Measurements from ENCODE around the gene PPIL6. TPM values are rescaled to one million over a fixed set of nuclear protein-coding genes. Genes with fewer than 3 reads are reported as not detected.
A peak's percentile ranks its signal among the peaks of the same experiment; 100 is the strongest.

Gene PPIL6
- total and polyA plus RNA-seq, 4 donors, result 0.17 to 0.51 (median 0.30) TPM

DNA sequence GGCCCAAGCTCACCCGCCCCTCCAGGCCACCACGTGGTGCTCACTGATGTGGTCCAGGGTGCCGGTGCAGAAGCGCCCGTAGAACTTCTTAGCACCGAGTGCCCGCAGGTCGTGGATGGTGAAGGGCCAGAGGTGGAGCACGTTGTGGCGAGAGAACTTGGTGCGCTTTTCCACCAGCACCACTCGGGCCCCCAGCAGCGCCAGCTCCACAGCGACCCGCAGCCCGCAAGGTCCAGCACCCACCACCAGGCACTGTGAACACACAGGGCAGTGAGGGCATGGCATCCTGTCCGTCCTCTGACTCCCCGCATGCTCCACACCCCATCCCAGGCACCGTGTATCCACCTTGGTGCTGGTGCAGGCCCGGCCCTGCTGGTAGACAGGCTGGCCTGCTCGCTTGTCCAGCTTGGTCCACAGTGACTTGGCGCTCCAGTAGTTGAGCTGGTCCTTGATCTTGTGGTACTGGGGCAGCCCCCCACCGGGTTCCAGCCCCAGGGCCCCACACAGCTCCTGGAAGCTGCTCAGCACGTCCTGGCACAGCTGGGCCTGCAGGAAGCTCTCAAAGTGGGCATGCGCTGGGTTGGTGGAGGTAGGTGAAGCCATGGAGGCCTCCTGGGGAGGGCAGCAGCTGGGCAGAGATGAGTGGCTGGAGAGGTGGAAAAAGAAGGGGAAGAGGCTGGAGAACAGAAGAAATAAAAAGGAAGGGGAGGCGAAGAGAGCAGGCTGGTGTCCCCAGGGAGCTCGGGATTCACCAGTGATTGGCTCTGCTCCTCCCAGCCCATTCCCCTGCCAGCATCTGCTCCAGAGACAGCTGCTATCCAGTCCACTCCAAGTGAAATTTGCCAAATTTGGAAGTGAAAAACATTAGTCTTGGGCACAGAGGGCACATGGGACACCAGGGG is 13.4 kb upstream of the PPIL6 start:
- no peak overlapping the region for H3K4me3 ChIP-seq (ENCODE audit: low read depth in 1 of 3, low read length in 3 of 3)
- peaks cover 8 to 19% (median 16%) of the 10 kb centered on the region in 4 donors for H3K4me1 ChIP-seq (ENCODE audit: control insufficient read depth in 4 of 4, insufficient read depth in 4 of 4, low read length in 3 of 4)

DNA sequence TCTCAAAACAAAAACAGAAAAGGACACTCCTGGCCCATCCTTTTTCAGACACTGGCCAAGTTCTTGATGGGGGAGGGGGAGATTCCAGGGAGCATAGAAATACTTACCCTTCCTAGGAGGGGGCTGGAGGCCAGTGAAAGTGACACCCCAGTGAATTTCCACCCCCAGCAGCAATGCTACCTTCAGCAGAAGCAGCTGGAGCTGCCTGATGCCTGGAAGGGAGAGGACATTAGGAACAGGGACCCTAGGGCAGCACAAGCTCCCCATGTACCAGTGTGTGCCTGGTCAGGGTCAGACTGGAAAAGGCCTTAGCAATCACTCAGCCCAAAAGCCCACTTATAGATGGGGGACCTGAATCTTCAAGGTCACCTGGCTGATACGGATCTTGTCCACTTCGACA is 12.7 kb upstream of the PPIL6 start:
- H3K27ac ChIP-seq (ENCODE audit: low read depth in 1 of 2, low read length in 2 of 2), result no peak overlapping the region
- H3K4me3 ChIP-seq (ENCODE audit: low read depth in 1 of 3, low read length in 3 of 3), result no peak overlapping the region
- H3K27me3 ChIP-seq (ENCODE audit: control insufficient read depth in 4 of 4, insufficient read depth in 4 of 4, low read length in 3 of 4), result no peaks in the 10 kb centered on the region
- no peak for DNase-seq (ENCODE audit: low spot score)
- H3K9me3 ChIP-seq (ENCODE audit: control insufficient read depth in 4 of 4, low read length in 3 of 4), result no peaks in the 10 kb centered on the region
- H3K4me1 ChIP-seq (ENCODE audit: control insufficient read depth in 4 of 4, insufficient read depth in 4 of 4, low read length in 3 of 4), result peaks cover 8 to 19% (median 16%) of the 10 kb centered on the region in 4 donors
- H3K9ac ChIP-seq (ENCODE audit: low read depth in 1 of 2, low read length in 2 of 2), result no peak overlapping the region
- no peaks in the 10 kb centered on the region for H3K36me3 ChIP-seq (ENCODE audit: control insufficient read depth in 4 of 4, insufficient read depth in 3 of 4, low read depth in 1 of 4, low read length in 3 of 4)
- WGBS, result 98% methylated on average over 2 of the region's 2 CpGs
- TF ChIP-seq FOXA1 (IDR thresholded peaks at IDR 0.05) (no peak), EGR1 (IDR thresholded peaks at IDR 0.05; ENCODE audit: low read depth in 2 of 2) (no peak), TAF1 (conservative IDR thresholded peaks at IDR 0.05) (no peak), GABPA (IDR thresholded peaks at IDR 0.05 in 1 of 2, conservative IDR thresholded peaks at IDR 0.05 in 1 of 2) (no peak), JUND (IDR thresholded peaks at IDR 0.05) (no peak)
- TF ChIP-seq, protein P1, sequence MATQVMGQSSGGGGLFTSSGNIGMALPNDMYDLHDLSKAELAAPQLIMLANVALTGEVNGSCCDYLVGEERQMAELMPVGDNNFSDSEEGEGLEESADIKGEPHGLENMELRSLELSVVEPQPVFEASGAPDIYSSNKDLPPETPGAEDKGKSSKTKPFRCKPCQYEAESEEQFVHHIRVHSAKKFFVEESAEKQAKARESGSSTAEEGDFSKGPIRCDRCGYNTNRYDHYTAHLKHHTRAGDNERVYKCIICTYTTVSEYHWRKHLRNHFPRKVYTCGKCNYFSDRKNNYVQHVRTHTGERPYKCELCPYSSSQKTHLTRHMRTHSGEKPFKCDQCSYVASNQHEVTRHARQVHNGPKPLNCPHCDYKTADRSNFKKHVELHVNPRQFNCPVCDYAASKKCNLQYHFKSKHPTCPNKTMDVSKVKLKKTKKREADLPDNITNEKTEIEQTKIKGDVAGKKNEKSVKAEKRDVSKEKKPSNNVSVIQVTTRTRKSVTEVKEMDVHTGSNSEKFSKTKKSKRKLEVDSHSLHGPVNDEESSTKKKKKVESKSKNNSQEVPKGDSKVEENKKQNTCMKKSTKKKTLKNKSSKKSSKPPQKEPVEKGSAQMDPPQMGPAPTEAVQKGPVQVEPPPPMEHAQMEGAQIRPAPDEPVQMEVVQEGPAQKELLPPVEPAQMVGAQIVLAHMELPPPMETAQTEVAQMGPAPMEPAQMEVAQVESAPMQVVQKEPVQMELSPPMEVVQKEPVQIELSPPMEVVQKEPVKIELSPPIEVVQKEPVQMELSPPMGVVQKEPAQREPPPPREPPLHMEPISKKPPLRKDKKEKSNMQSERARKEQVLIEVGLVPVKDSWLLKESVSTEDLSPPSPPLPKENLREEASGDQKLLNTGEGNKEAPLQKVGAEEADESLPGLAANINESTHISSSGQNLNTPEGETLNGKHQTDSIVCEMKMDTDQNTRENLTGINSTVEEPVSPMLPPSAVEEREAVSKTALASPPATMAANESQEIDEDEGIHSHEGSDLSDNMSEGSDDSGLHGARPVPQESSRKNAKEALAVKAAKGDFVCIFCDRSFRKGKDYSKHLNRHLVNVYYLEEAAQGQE (IDR thresholded peaks at IDR 0.05), result no peak
- TF ChIP-seq, protein P2, sequence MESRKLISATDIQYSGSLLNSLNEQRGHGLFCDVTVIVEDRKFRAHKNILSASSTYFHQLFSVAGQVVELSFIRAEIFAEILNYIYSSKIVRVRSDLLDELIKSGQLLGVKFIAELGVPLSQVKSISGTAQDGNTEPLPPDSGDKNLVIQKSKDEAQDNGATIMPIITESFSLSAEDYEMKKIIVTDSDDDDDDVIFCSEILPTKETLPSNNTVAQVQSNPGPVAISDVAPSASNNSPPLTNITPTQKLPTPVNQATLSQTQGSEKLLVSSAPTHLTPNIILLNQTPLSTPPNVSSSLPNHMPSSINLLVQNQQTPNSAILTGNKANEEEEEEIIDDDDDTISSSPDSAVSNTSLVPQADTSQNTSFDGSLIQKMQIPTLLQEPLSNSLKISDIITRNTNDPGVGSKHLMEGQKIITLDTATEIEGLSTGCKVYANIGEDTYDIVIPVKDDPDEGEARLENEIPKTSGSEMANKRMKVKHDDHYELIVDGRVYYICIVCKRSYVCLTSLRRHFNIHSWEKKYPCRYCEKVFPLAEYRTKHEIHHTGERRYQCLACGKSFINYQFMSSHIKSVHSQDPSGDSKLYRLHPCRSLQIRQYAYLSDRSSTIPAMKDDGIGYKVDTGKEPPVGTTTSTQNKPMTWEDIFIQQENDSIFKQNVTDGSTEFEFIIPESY (IDR thresholded peaks at IDR 0.05), result no peak
- TF ChIP-seq, protein P3, sequence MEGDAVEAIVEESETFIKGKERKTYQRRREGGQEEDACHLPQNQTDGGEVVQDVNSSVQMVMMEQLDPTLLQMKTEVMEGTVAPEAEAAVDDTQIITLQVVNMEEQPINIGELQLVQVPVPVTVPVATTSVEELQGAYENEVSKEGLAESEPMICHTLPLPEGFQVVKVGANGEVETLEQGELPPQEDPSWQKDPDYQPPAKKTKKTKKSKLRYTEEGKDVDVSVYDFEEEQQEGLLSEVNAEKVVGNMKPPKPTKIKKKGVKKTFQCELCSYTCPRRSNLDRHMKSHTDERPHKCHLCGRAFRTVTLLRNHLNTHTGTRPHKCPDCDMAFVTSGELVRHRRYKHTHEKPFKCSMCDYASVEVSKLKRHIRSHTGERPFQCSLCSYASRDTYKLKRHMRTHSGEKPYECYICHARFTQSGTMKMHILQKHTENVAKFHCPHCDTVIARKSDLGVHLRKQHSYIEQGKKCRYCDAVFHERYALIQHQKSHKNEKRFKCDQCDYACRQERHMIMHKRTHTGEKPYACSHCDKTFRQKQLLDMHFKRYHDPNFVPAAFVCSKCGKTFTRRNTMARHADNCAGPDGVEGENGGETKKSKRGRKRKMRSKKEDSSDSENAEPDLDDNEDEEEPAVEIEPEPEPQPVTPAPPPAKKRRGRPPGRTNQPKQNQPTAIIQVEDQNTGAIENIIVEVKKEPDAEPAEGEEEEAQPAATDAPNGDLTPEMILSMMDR (IDR thresholded peaks at IDR 0.05; ENCODE audit: low read depth, low read length, missing input control), result no peak
- TF ChIP-seq, protein P4, sequence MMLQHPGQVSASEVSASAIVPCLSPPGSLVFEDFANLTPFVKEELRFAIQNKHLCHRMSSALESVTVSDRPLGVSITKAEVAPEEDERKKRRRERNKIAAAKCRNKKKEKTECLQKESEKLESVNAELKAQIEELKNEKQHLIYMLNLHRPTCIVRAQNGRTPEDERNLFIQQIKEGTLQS (IDR thresholded peaks at IDR 0.05), result no peak
- TF ChIP-seq, protein P5, sequence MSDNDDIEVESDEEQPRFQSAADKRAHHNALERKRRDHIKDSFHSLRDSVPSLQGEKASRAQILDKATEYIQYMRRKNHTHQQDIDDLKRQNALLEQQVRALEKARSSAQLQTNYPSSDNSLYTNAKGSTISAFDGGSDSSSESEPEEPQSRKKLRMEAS (IDR thresholded peaks at IDR 0.05), result no peak

More for the DNA sequence above, 13.4 kb upstream of the PPIL6 start:
- H3K9me3 ChIP-seq (ENCODE audit: control insufficient read depth in 4 of 4, low read length in 3 of 4), result no peaks in the 10 kb centered on the region
- H3K36me3 ChIP-seq (ENCODE audit: control insufficient read depth in 4 of 4, insufficient read depth in 3 of 4, low read depth in 1 of 4, low read length in 3 of 4), result no peaks in the 10 kb centered on the region
- H3K27ac ChIP-seq (ENCODE audit: low read depth in 1 of 2, low read length in 2 of 2), result peak overlapping the region in 1 of 2 donors; percentile 74
- H3K27me3 ChIP-seq (ENCODE audit: control insufficient read depth in 4 of 4, insufficient read depth in 4 of 4, low read length in 3 of 4), result no peaks in the 10 kb centered on the region
- DNase-seq (ENCODE audit: low spot score), result no peak
- TF ChIP-seq, protein P3 (IDR thresholded peaks at IDR 0.05; ENCODE audit: low read depth, low read length, missing input control), result no peak
- TF ChIP-seq, protein P1 (IDR thresholded peaks at IDR 0.05), result no peak
- TF ChIP-seq HNF4G (IDR thresholded peaks at IDR 0.05) (no peak), SP1 (IDR thresholded peaks at IDR 0.05) (no peak), NR2F2 (IDR thresholded peaks at IDR 0.05) (no peak)
- WGBS, result 93% methylated on average over 27 of the region's 27 CpGs
- H3K9ac ChIP-seq (ENCODE audit: low read depth in 1 of 2, low read length in 2 of 2), result no peak overlapping the region
